ENCODE results near the gene FAM72A.

Gene FAM72A

GRCh38 chr1:206142770-206143169, 59.9 kb downstream of the FAM72A start:
- no peak for TF ChIP-seq CTCF (IDR thresholded peaks at IDR 0.05; ENCODE audit: insufficient read depth, missing control alignments)
- DNase-seq (ENCODE audit: insufficient read length, low spot score) (no peak), FAIRE-seq (no peak)

DNA sequence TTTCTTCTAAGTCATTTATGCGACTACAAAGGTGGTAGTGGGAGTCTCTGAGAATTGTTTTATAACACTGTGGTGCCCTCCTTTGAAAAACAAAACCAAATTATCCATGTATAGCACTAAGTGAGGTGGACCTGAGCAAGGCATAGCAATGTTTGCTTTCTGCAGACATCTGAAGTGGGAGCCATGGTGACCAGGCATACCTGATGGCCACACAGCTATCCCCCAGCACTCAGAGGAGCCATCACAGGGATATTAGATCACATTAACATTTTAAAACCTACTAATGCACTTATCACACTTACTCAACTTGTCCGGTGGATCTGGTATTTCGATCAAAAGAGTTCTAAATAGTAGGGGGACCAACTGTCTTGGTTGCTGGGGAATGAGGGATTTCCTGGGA, 60.6 kb downstream of the FAM72A start:
- TF ChIP-seq CTCF (IDR thresholded peaks at IDR 0.05; ENCODE audit: insufficient read depth, missing control alignments) = no peak
- FAIRE-seq (no peak), DNase-seq (ENCODE audit: insufficient read length, low spot score) (no peak)

GRCh38 chr1:206136241-206136640, 66.4 kb downstream of the FAM72A start:
- FAIRE-seq = no peak
- no peak for DNase-seq (ENCODE audit: insufficient read length, low spot score)

More at GRCh38 chr1:206136241-206136640, 66.4 kb downstream of the FAM72A start:
- no peak for TF ChIP-seq CTCF (IDR thresholded peaks at IDR 0.05; ENCODE audit: insufficient read depth, missing control alignments)
